GM12878 (cell line): Measurements from ENCODE around the gene LMF1. TPM values are rescaled to one million over a fixed set of nuclear protein-coding genes. Genes with fewer than 3 reads are reported as not detected.

ENCODE experiments used
- ATAC-seq: fragments of 200-7000 bp; cut with Tn5 transposase; 3 replicates; pipeline ENCODE4 v1.9.1; 2020; ENCODE audit warnings: mild to moderate bottlenecking, moderate library complexity
- BruUV-seq: library from RNA; stranded (reverse); fragments of 400-500 nt; replicated peaks from 2 replicates; lab custom pipeline; 2021; lab: Mats Ljungman, UMichigan
- CTCF ChIA-PET: fragments of 300-600 bp; sonication (Branson Sonifier 250); formaldehyde crosslinking; extraction: SDS; loops from one replicate; lab custom pipeline; 2021; ENCODE audit warnings: inconsistent platforms; lab: Yijun Ruan, JAX
- POLR2A ChIA-PET: fragments of 350-600 bp; formaldehyde crosslinking; extraction: SDS; loops from one replicate; lab custom pipeline; 2021; ENCODE audit warnings: inconsistent platforms; lab: Charles Lee
- RAD21 ChIA-PET: fragments of 300-600 bp; sonication (Branson Sonifier 250); formaldehyde crosslinking; loops from one replicate; lab custom pipeline; 2023; ENCODE audit warnings: antibody characterized with exemption; ENCODE audit not compliant: unreplicated experiment; lab: Charles Lee
- SMC1A ChIA-PET: fragments of 300-600 bp; sonication (Branson Sonifier 250); formaldehyde crosslinking; loops from one replicate; lab custom pipeline; 2023; ENCODE audit not compliant: unreplicated experiment, uncharacterized antibody; lab: Charles Lee
- DNase-seq: peaks from one replicate; pipeline ENCODE4 v3.0.0-alpha.2; 2011; ENCODE audit warnings: low read depth, low spot score
- FAIRE-seq: peaks from 3 replicates; lab custom pipeline; 2011; peaks lifted over from hg19 to GRCh38; lab: Jason Lieb, UNC
- H2AFZ ChIP-seq: 2 replicates; pipeline ENCODE4 v1.6.0; 2011; ENCODE audit warnings: low read depth, low read length, control low read depth; ENCODE audit not compliant: control insufficient read depth
- H3K27ac ChIP-seq: 2 replicates; pipeline ENCODE4 v1.5.1; 2011; ENCODE audit warnings: control low read depth; ENCODE audit not compliant: control insufficient read depth, insufficient read depth
- H3K27me3 ChIP-seq, 2 experiments: replicated peaks in 1 of 2; 2 replicates each; pipeline versions ENCODE4 v1.6.0 to v1.6.1; 2011; ENCODE audit warnings: low read length in 1 of 2; ENCODE audit not compliant: control insufficient read depth in 2 of 2, insufficient read depth in 2 of 2
- H3K36me3 ChIP-seq, 2 experiments: 2 replicates each; pipeline ENCODE4 v1.5.1; 2011; ENCODE audit warnings: low read length in 1 of 2; ENCODE audit not compliant: control insufficient read depth in 2 of 2, insufficient read depth in 2 of 2
- H3K4me1 ChIP-seq: 2 replicates; pipeline ENCODE4 v1.6.1; 2011; ENCODE audit warnings: mild to moderate bottlenecking, low read length, moderate library complexity, mixed read lengths; ENCODE audit not compliant: control insufficient read depth, insufficient read depth
- H3K4me2 ChIP-seq: 2 replicates; pipeline ENCODE4 v1.6.0; 2011; ENCODE audit warnings: control low read depth; ENCODE audit not compliant: control insufficient read depth, insufficient read depth
- H3K4me3 ChIP-seq: fragments of 200-600 bp; sonication (generic); 2 replicates; pipeline ENCODE4 v1.5.1; 2016
- H3K79me2 ChIP-seq: 2 replicates; pipeline ENCODE4 v1.6.0; 2011; ENCODE audit warnings: low read length; ENCODE audit not compliant: control insufficient read depth, insufficient read depth
- H3K9ac ChIP-seq: 2 replicates; pipeline ENCODE4 v1.8.0; 2011; ENCODE audit warnings: low read length, control low read depth, mixed read lengths; ENCODE audit not compliant: control insufficient read depth, insufficient read depth
- H3K9me3 ChIP-seq: replicated peaks from 3 replicates; pipeline ENCODE4 v1.5.1; 2011; ENCODE audit warnings: mild to moderate bottlenecking, low read length; ENCODE audit not compliant: control insufficient read depth, insufficient read depth
- H4K20me1 ChIP-seq: 2 replicates; pipeline ENCODE4 v1.6.0; 2011; ENCODE audit not compliant: control insufficient read depth, insufficient read depth
- ATF7 ChIP-seq: fragments of 450-650 bp; IDR thresholded peaks from 2 replicates; pipeline ENCODE4 v1.6.1; 2016; ENCODE audit warnings: low read depth, mild to moderate bottlenecking
- BCL11A ChIP-seq: IDR thresholded peaks from 2 replicates; pipeline ENCODE4 v1.6.1; 2011; ENCODE audit warnings: low read depth, low read length
- GABPA ChIP-seq: IDR thresholded peaks from 2 replicates; pipeline ENCODE4 v1.6.1; 2014; ENCODE audit warnings: antibody characterized with exemption, low read depth, mild to moderate bottlenecking, inconsistent platforms
- MXI1 ChIP-seq: fragments of 150-350 bp; IDR thresholded peaks from 2 replicates; pipeline ENCODE4 v1.6.1; 2011; ENCODE audit warnings: low read depth, mild to moderate bottlenecking, inconsistent platforms, low read length, improper control_type of control experiment
- NFIC ChIP-seq: IDR thresholded peaks from 2 replicates; pipeline ENCODE4 v1.6.1; 2012; ENCODE audit warnings: low read depth, mild to moderate bottlenecking, inconsistent platforms, low read length, moderate library complexity
- PAX8 ChIP-seq: fragments of 450-650 bp; IDR thresholded peaks from 2 replicates; pipeline ENCODE4 v1.6.1; 2017; ENCODE audit warnings: mild to moderate bottlenecking, moderate library complexity
- SIX5 ChIP-seq: IDR thresholded peaks from 2 replicates; pipeline ENCODE4 v1.6.1; 2011; ENCODE audit warnings: mild to moderate bottlenecking, low read depth, low read length, moderate library complexity; ENCODE audit not compliant: severe bottlenecking
- WGBS: methylation state at CpG from one replicate; pipeline ENCODE4 v1.1.6; 2016; ENCODE audit warnings: low lambda C conversion rate; ENCODE audit not compliant: insufficient replicate concordance, insufficient coverage; ENCODE audit errors: missing lambda C conversion rate; 5-methylcytosine and 5-hydroxymethylcytosine counted together
- in situ Hi-C: fragments of 300-500 bp; cut with MboI; formaldehyde crosslinking; loops from 9 replicates; pipeline ENCODE4 v1.14.3; 2018; ENCODE audit warnings: mixed read lengths
- intact Hi-C: fragments of 100-400 bp; cut with micrococcal nuclease; formaldehyde crosslinking; loops from one replicate; pipeline ENCODE4 v1.14.2; 2022; ENCODE audit not compliant: unreplicated experiment
- polyA plus RNA-seq, 11 experiments: library from polyadenylated mRNA; depleted of rRNA in 4 of 11; unstranded in 6 of 11; stranded (reverse) in 5 of 11; fragments of >200 nt; fragmentation: Nextera tagmentation in 4 of 11; fragmentation: Illumina TruSeq in 1 of 11; extraction: Ambion mirVana in 4 of 11; extraction: Trizol in 1 of 11; gene quantifications; 1 replicate in 1 of 11; 2 replicates in 10 of 11; pipeline versions ENCODE4 v1.2.1 to v1.2.3, GENCODE V29; 2011 to 2016; ENCODE audit warnings: inconsistent platforms in 2 of 11, missing spikeins in 2 of 11, low read depth in 1 of 11
- total RNA-seq, 4 experiments: library from RNA; depleted of rRNA in 3 of 4; stranded (reverse); fragments of >200 nt in 3 of 4; fragmentation: Illumina TruSeq in 1 of 4; extraction: Trizol in 1 of 4; gene quantifications; 2 replicates each; pipeline versions ENCODE4 v1.2.1 to v1.2.3, GENCODE V29; 2013 to 2021
- TF ChIP-seq, protein P1 (sequence below): fragments of 450-650 bp; IDR thresholded peaks from 2 replicates; pipeline ENCODE4 v1.6.1; 2017; ENCODE audit warnings: antibody characterized with exemption, mild to moderate bottlenecking, moderate library complexity
- TF ChIP-seq, protein P2 (sequence below): fragments of 150-350 bp; IDR thresholded peaks from 2 replicates; pipeline ENCODE4 v1.6.1; 2016; ENCODE audit warnings: low read depth, low read length
- TF ChIP-seq, protein P3 (sequence below): fragments of 450-650 bp; formaldehyde crosslinking; IDR thresholded peaks from 2 replicates; pipeline ENCODE4 v1.4.0; 2020; ENCODE audit warnings: mild to moderate bottlenecking, moderate library complexity
- TF ChIP-seq, protein P4 (sequence below): IDR thresholded peaks from 2 replicates; pipeline ENCODE4 v1.6.1; 2011; ENCODE audit warnings: borderline replicate concordance, low read depth, mild to moderate bottlenecking, moderate library complexity, mixed read lengths, low read length; ENCODE audit not compliant: insufficient read depth; ENCODE audit errors: extremely low read length

LMF1 gene
- total and polyA plus RNA-seq, 10 of the 15 experiments (the other 5 are each of a cell fraction or from before 2014, with no cell fraction given): 0.18 to 3.2 (median 1.4) TPM; not detected in 1

DNA sequence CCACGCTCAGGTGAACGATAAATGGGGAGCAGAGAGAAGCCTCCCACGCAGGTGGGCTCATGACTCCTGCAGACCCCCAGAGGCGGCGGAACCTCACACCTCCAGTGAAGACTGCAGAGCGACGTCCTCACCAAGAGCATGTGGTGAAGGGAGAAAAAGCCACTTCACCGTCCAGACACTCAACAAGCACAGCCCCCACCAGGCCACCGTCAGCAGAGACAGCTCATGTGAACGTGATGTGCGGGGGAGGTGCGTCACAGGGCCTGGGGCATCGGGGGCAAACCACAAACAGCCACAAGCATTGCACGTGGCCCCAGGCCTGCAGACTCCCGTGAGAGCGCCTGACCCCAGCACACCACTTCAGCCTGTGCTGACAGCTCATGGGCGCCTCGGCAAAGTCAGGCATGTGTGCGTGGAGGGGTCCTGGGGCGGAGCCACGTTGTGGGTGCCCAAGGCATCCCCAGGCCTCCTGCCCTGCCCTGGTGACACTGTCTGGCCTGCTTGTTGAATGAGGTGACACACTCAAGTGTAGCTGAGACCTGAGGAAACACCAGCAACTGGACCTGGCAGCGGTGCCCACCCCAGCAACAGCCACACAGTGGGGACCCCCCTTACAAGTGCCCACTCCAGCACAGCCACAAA, 19.0 kb downstream of the LMF1 start:
- Histone ChIP-seq H3K36me3 (no peaks in the 10 kb centered on the region), H2AFZ (no peak overlapping the region), H3K4me2 (no peak overlapping the region), H3K4me1 (no peaks in the 10 kb centered on the region), H3K4me3 (no peak overlapping the region), H3K27me3 (no peaks in the 10 kb centered on the region), H4K20me1 (no peaks in the 10 kb centered on the region), H3K27ac (no peak overlapping the region), H3K9me3 (no peaks in the 10 kb centered on the region; the same call in 2 of the 3 replicates), H3K79me2 (no peaks in the 10 kb centered on the region), H3K9ac (no peak overlapping the region)
- no TSS peak for BruUV-seq
- WGBS: 70% methylated on average over 19 of the region's 22 CpGs
- ChIA-PET SMC1A (no interaction called here), CTCF (no interaction called here), POLR2A (no interaction called here), RAD21 (no interaction called here)
- FAIRE-seq: no peak
- DNase-seq: no peak
- in situ Hi-C loops (no loop called here), intact Hi-C loops (no loop called here)
- no peak for ATAC-seq
- no peak for TF ChIP-seq SIX5
- no peak for TF ChIP-seq NFIC
- no peak for TF ChIP-seq GABPA
- TF ChIP-seq, protein P1, sequence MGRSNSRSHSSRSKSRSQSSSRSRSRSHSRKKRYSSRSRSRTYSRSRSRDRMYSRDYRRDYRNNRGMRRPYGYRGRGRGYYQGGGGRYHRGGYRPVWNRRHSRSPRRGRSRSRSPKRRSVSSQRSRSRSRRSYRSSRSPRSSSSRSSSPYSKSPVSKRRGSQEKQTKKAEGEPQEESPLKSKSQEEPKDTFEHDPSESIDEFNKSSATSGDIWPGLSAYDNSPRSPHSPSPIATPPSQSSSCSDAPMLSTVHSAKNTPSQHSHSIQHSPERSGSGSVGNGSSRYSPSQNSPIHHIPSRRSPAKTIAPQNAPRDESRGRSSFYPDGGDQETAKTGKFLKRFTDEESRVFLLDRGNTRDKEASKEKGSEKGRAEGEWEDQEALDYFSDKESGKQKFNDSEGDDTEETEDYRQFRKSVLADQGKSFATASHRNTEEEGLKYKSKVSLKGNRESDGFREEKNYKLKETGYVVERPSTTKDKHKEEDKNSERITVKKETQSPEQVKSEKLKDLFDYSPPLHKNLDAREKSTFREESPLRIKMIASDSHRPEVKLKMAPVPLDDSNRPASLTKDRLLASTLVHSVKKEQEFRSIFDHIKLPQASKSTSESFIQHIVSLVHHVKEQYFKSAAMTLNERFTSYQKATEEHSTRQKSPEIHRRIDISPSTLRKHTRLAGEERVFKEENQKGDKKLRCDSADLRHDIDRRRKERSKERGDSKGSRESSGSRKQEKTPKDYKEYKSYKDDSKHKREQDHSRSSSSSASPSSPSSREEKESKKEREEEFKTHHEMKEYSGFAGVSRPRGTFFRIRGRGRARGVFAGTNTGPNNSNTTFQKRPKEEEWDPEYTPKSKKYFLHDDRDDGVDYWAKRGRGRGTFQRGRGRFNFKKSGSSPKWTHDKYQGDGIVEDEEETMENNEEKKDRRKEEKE: no peak
- TF ChIP-seq, protein P2, sequence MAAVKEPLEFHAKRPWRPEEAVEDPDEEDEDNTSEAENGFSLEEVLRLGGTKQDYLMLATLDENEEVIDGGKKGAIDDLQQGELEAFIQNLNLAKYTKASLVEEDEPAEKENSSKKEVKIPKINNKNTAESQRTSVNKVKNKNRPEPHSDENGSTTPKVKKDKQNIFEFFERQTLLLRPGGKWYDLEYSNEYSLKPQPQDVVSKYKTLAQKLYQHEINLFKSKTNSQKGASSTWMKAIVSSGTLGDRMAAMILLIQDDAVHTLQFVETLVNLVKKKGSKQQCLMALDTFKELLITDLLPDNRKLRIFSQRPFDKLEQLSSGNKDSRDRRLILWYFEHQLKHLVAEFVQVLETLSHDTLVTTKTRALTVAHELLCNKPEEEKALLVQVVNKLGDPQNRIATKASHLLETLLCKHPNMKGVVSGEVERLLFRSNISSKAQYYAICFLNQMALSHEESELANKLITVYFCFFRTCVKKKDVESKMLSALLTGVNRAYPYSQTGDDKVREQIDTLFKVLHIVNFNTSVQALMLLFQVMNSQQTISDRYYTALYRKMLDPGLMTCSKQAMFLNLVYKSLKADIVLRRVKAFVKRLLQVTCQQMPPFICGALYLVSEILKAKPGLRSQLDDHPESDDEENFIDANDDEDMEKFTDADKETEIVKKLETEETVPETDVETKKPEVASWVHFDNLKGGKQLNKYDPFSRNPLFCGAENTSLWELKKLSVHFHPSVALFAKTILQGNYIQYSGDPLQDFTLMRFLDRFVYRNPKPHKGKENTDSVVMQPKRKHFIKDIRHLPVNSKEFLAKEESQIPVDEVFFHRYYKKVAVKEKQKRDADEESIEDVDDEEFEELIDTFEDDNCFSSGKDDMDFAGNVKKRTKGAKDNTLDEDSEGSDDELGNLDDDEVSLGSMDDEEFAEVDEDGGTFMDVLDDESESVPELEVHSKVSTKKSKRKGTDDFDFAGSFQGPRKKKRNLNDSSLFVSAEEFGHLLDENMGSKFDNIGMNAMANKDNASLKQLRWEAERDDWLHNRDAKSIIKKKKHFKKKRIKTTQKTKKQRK: no peak
- TF ChIP-seq, protein P3, sequence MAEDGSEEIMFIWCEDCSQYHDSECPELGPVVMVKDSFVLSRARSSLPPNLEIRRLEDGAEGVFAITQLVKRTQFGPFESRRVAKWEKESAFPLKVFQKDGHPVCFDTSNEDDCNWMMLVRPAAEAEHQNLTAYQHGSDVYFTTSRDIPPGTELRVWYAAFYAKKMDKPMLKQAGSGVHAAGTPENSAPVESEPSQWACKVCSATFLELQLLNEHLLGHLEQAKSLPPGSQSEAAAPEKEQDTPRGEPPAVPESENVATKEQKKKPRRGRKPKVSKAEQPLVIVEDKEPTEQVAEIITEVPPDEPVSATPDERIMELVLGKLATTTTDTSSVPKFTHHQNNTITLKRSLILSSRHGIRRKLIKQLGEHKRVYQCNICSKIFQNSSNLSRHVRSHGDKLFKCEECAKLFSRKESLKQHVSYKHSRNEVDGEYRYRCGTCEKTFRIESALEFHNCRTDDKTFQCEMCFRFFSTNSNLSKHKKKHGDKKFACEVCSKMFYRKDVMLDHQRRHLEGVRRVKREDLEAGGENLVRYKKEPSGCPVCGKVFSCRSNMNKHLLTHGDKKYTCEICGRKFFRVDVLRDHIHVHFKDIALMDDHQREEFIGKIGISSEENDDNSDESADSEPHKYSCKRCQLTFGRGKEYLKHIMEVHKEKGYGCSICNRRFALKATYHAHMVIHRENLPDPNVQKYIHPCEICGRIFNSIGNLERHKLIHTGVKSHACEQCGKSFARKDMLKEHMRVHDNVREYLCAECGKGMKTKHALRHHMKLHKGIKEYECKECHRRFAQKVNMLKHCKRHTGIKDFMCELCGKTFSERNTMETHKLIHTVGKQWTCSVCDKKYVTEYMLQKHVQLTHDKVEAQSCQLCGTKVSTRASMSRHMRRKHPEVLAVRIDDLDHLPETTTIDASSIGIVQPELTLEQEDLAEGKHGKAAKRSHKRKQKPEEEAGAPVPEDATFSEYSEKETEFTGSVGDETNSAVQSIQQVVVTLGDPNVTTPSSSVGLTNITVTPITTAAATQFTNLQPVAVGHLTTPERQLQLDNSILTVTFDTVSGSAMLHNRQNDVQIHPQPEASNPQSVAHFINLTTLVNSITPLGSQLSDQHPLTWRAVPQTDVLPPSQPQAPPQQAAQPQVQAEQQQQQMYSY (CRISPR knock-in tag): no peak
- TF ChIP-seq ATF7: no peak
- TF ChIP-seq BCL11A: no peak
- no peak for TF ChIP-seq MXI1
- TF ChIP-seq, protein P4, sequence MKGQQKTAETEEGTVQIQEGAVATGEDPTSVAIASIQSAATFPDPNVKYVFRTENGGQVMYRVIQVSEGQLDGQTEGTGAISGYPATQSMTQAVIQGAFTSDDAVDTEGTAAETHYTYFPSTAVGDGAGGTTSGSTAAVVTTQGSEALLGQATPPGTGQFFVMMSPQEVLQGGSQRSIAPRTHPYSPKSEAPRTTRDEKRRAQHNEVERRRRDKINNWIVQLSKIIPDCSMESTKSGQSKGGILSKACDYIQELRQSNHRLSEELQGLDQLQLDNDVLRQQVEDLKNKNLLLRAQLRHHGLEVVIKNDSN: no peak
- TF ChIP-seq PAX8: no peak
